ENCODE measurements around the gene DEFB128.
"Not testable (repeated sequence)": the region's sequence is repeated elsewhere in the genome, so short reads cannot be mapped to it uniquely, and the experiment has no call there.

GRCh38 chr20:203630-204029 lies 14.1 kb upstream of the DEFB128 start:
- TF ChIP-seq POLR2A, CTCF (IDR thresholded peaks at IDR 0.05): not testable (repeated sequence)

All from ovary (tissue), 3 donors.